ENCODE results near the gene TENT5A. TPM values are rescaled to one million over a fixed set of nuclear protein-coding genes. Genes with fewer than 3 reads are reported as not detected.
"Not testable (repeated sequence)": the region's sequence is repeated elsewhere in the genome, so short reads cannot be mapped to it uniquely, and the experiment has no call there.

Gene TENT5A
- total RNA-seq = 2.9 TPM

- ATAC-seq = peak; percentile 96
Measured at GRCh38 chr6:81752084-81752920, at the start of gene TENT5A. TSS of gene TENT5A (minus strand) at chr6:81752681. CDS start at chr6:81752141, 540 bp downstream.

- ATAC-seq = no peak
Measured at GRCh38 chr6:81801489-81801888, 49.0 kb upstream of the TENT5A start.

GRCh38 chr6:81800666-81801065 lies 48.2 kb upstream of the TENT5A start:
- no peak for ATAC-seq

GRCh38 chr6:81799323-81799722 lies 46.8 kb upstream of the TENT5A start:
- ATAC-seq = no peak

GRCh38 chr6:81797591-81797990 lies 45.1 kb upstream of the TENT5A start:
- no peak for ATAC-seq

GRCh38 chr6:81795890-81796289 lies 43.4 kb upstream of the TENT5A start:
- ATAC-seq = no peak

GRCh38 chr6:81793821-81794475 lies 41.5 kb upstream of the TENT5A start:
- ATAC-seq = no peak

GRCh38 chr6:81792826-81793225 lies 40.3 kb upstream of the TENT5A start:
- ATAC-seq = no peak

- ATAC-seq = no peak
Measured at GRCh38 chr6:81791756-81792155, 39.3 kb upstream of the TENT5A start.

- no peak for ATAC-seq
Measured at GRCh38 chr6:81790034-81790433, 37.6 kb upstream of the TENT5A start.

- no peak for ATAC-seq
Measured at GRCh38 chr6:81789291-81789690, 36.8 kb upstream of the TENT5A start.

GRCh38 chr6:81788748-81789147 lies 36.3 kb upstream of the TENT5A start:
- ATAC-seq = no peak

- peak; percentile 45 for ATAC-seq
Measured at GRCh38 chr6:81787313-81788068, 35.0 kb upstream of the TENT5A start.

GRCh38 chr6:81786150-81786549 lies 33.7 kb upstream of the TENT5A start:
- no peak for ATAC-seq

GRCh38 chr6:81785377-81785776 lies 32.9 kb upstream of the TENT5A start:
- ATAC-seq = peak; percentile 55

GRCh38 chr6:81783893-81784292 lies 31.4 kb upstream of the TENT5A start:
- ATAC-seq = no peak

GRCh38 chr6:81781624-81782023 lies 29.1 kb upstream of the TENT5A start:
- no peak for ATAC-seq

- no peak for ATAC-seq
Measured at GRCh38 chr6:81777586-81778268, 25.2 kb upstream of the TENT5A start.

- not testable (repeated sequence) for ATAC-seq
Measured at GRCh38 chr6:81776219-81776618, 23.7 kb upstream of the TENT5A start.

- ATAC-seq = no peak
Measured at GRCh38 chr6:81774542-81774941, 22.1 kb upstream of the TENT5A start.

GRCh38 chr6:81773887-81774286 lies 21.4 kb upstream of the TENT5A start:
- no peak for ATAC-seq

- ATAC-seq = peak; percentile 66
Measured at GRCh38 chr6:81772741-81773140, 20.3 kb upstream of the TENT5A start.

GRCh38 chr6:81771097-81771496 lies 18.6 kb upstream of the TENT5A start:
- ATAC-seq = no peak

Measured in esophagus mucosa (tissue), 1 donor.